Measurements from ENCODE around the gene FANCM. TPM values are rescaled to one million over a fixed set of nuclear protein-coding genes. Genes with fewer than 3 reads are reported as not detected.

Gene FANCM
- total RNA-seq, 1 experiment from 2014 or later = 6.6 TPM

GRCh38 chr14:45181329-45181728 lies 45.6 kb downstream of the FANCM start:
- no peaks in the 10 kb centered on the region for H3K9me3 ChIP-seq (ENCODE audit: control insufficient read depth, insufficient read depth, low read depth, low read length)
- intact Hi-C loops (cut with micrococcal nuclease; ENCODE audit: unreplicated experiment) = no loop called here
- no peaks in the 10 kb centered on the region for H3K4me1 ChIP-seq (ENCODE audit: control insufficient read depth, insufficient read depth, low read length)
- H3K4me3 ChIP-seq (ENCODE audit: low read depth in 2 of 2, low read length in 2 of 2) = no peak overlapping the region
- H3K36me3 ChIP-seq (ENCODE audit: control insufficient read depth, insufficient read depth, low read length) = no peaks in the 10 kb centered on the region
- no peak for TF ChIP-seq SIN3A (IDR thresholded peaks at IDR 0.05; ENCODE audit: borderline replicate concordance, insufficient read depth, low read depth, low read length)
- no peak for TF ChIP-seq POLR2AphosphoS5 (IDR thresholded peaks at IDR 0.05; ENCODE audit: low read depth, low read length)
- no peak for TF ChIP-seq CTCF (IDR thresholded peaks at IDR 0.05)
- no peak for TF ChIP-seq REST (IDR thresholded peaks at IDR 0.05; ENCODE audit: insufficient read depth in 1 of 2, low read depth in 2 of 2, low read length in 1 of 2)
- TF ChIP-seq TCF7L2 (IDR thresholded peaks at IDR 0.05; ENCODE audit: low read depth, low read length) = no peak
- BruUV-seq (replicated peaks) = no TSS peak
- CTCF ChIA-PET = no interaction called here
- ATAC-seq (no peak), DNase-seq (ENCODE audit: low read depth, low spot score) (no peak)
- POLR2A ChIA-PET = no interaction called here
- in situ Hi-C loops (cut with HindIII; ENCODE audit: low pct_unique_long_range_greater_than_20kb, low sequenced_read_pairs) = no loop called here
- H3K27me3 ChIP-seq (ENCODE audit: control insufficient read depth, insufficient read depth, low read length) = no peaks in the 10 kb centered on the region
- H3K27ac ChIP-seq (ENCODE audit: low read length) = no peak overlapping the region

- DNase-seq (ENCODE audit: low read depth, low spot score) (no peak), ATAC-seq (no peak)
- Histone ChIP-seq H3K4me3 (ENCODE audit: low read depth in 2 of 2, low read length in 2 of 2) (no peak overlapping the region), H3K9me3 (ENCODE audit: control insufficient read depth, insufficient read depth, low read depth, low read length) (no peaks in the 10 kb centered on the region), H3K36me3 (ENCODE audit: control insufficient read depth, insufficient read depth, low read length) (no peaks in the 10 kb centered on the region), H3K27me3 (ENCODE audit: control insufficient read depth, insufficient read depth, low read length) (no peaks in the 10 kb centered on the region), H3K27ac (ENCODE audit: low read length) (no peak overlapping the region), H3K4me1 (ENCODE audit: control insufficient read depth, insufficient read depth, low read length) (no peaks in the 10 kb centered on the region)
- in situ Hi-C loops (cut with HindIII; ENCODE audit: low pct_unique_long_range_greater_than_20kb, low sequenced_read_pairs) = no loop called here
- POLR2A ChIA-PET = no interaction called here
- CTCF ChIA-PET = interaction anchor here (0.5 kb wide), 1 partner anchor 34 kb away, joined by 3 read pairs; no protein-coding TSS in a partner anchor
- TF ChIP-seq CTCF (IDR thresholded peaks at IDR 0.05) (no peak), TCF7L2 (IDR thresholded peaks at IDR 0.05; ENCODE audit: low read depth, low read length) (no peak), POLR2AphosphoS5 (IDR thresholded peaks at IDR 0.05; ENCODE audit: low read depth, low read length) (no peak), SIN3A (IDR thresholded peaks at IDR 0.05; ENCODE audit: borderline replicate concordance, insufficient read depth, low read depth, low read length) (no peak), REST (IDR thresholded peaks at IDR 0.05; ENCODE audit: insufficient read depth in 1 of 2, low read depth in 2 of 2, low read length in 1 of 2) (no peak)
- intact Hi-C loops (cut with micrococcal nuclease; ENCODE audit: unreplicated experiment) = no loop called here
- BruUV-seq (replicated peaks) = no TSS peak
Observed at GRCh38 chr14:45181806-45182205, 46.1 kb downstream of the FANCM start.

All from Panc1 (cell line).